Fibroblast of skin of right biceps (primary cell): Measurements from ENCODE around the gene ADCYAP1R1.

Source experiments
- DNase-seq: peaks from one replicate; pipeline ENCODE4 v3.0.0-alpha.2; 2013

The ADCYAP1R1 gene

GRCh38 chr7:31092606-31093005, 40.5 kb downstream of the ADCYAP1R1 start:
- DNase-seq: no peak

GRCh38 chr7:31093282-31093681, 41.2 kb downstream of the ADCYAP1R1 start:
- DNase-seq: no peak

DNA sequence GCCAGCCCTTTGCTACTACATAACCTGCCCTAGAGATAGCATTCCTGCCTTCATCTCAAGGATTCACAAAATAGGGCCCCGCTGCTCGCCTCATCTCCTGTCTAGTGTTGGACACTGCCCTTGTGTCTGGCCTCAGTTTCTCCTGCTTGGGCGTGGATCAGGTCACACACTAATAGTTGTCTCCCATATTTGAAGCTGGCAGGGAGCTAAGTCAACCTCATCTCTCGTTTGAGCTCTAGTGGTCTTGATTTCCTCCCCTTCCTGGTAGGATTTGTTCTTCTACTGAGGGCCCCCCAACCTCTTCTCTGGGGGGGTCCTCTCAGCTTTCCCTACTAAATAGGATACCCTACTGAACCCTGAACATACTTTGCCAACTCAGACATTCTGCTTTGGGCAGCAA, 42.2 kb downstream of the ADCYAP1R1 start:
- no peak for DNase-seq

DNA sequence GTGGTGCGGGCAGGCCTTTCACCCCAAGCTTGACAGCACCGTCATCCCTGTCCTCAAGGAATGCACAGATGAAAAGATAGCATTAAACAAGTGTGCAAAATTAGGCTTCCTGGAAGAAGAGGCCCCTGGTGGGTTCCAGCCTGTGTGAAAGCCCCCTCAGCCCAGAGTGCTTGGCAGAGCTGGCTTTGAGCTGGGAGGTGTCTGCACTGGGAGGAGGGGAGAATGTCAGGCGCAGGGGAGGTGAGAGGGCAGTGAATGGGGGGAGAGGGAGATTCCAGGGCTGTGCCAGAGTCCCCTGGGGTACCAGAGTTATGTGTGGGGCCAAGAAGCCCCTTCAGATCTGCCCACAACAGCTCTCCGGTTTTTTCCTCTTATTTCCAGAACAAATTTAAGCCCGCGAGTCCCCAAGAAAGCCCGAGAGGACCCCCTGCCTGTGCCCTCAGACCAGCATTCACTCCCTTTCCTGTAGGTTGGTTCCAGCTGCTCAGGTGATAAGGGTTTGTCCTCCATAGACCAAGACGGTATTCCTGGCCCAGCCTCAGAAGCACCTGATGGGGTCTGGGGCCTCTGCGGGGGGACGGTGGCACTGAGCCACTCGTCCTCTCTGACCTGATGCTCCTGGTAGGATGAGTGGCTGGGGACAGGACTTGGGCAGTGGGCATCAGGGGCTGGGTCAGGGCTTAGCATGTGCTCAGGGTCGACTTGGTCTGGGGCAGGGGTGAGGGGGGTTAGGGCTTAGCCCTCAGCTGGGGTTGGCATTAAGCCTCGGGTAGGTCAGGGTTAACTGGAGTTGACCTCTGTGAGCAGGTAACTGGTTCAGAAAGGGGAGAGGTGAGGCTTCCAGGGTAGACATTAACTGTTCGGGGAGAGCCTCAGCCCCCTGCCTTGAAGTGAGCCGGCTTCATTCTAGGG, 43.4 kb downstream of the ADCYAP1R1 start:
- DNase-seq: no peak

GRCh38 chr7:31096198-31096876, 44.2 kb downstream of the ADCYAP1R1 start:
- no peak for DNase-seq

DNA sequence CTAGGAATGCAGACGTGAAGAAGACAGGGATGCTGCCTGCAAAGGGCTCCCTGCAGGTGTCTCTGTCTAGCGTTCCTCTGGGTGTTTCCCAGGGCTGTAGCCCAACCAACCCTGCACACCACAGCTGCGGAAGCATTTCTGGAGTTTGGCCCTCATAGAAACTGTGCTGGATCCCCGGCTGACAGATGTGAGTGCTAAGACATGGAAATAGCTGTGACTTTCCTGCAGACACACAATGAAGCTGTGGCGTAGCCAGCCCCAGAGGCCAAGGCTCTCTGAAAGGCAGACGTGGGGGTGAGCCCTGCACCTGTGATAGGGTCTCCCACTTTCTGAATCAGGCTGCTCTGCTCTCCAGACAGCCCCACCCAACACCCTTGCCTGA, 44.8 kb downstream of the ADCYAP1R1 start:
- no peak for DNase-seq

- no peak for DNase-seq
Measured at GRCh38 chr7:31098642-31099360, 46.7 kb downstream of the ADCYAP1R1 start.

DNA sequence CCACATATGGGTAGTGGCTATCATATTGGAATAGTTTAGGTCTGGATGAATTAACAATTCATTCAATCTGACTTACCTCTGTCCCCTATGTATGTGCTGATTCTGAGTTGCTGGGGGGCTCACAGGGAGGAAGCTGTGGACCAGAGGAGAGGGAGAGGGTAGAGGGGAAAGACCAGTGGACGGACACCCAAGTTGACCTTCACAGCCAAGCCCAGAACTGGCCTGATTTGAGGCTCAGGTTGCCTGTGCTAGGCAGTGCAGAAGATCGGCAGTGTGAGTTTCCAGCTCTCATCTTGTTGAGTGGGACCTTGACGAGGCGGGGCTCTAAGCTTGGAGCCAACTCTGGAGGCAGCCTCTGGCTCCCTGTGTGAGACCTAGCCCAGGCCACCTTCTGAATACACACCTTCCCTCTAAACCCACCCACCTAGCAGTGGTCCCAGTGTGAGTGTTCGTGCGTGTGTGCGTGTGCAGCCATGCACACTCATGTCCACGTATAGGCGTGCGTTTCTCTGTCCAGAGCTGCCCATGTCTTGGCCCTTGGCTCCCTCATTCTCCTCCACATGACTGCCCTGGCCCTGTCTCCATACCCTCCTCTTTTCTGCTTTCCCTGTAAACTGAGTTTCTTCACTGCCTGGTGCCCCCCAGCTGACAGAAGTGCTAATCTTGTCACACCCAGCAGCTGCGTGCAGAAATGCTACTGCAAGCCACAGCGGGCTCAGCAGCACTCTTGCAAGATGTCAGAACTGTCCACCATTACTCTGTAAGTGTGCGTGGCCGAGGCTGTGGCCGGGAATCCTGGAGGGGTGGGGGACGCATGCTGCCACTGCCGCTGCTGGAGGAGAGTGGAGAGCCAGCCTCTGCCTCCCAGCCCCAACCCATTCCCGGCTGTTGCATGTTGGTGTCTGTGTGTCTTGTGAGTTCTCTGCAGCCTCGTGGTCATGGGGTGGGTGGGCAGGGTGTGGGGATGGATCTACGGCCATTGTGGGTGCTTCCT, 47.6 kb downstream of the ADCYAP1R1 start:
- no peak for DNase-seq

- peak; percentile 82 for DNase-seq
Measured at GRCh38 chr7:31100445-31100844, 48.3 kb downstream of the ADCYAP1R1 start.

DNA sequence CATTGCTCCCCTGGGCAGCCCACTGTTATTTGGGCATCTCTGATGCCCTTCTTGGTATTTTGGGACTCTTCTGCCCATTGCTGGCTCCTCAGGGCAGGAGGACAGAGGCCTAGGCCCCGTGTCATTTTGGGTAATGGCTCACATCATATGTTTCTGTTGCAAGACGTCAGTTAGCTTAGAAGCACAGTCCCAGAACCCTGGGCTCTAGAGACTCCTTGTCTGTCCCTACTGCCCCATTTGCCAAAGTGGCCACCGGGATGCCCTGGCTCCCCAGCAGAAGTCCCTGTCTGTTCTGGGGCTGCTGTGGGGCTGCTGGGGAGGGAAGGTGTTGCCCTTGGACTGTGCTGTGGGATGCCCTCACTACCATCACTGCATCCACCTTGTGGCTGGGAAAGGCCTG, 48.8 kb downstream of the ADCYAP1R1 start:
- DNase-seq: no peak

- no peak for DNase-seq
Measured at GRCh38 chr7:31101544-31101943, 49.4 kb downstream of the ADCYAP1R1 start.

DNA sequence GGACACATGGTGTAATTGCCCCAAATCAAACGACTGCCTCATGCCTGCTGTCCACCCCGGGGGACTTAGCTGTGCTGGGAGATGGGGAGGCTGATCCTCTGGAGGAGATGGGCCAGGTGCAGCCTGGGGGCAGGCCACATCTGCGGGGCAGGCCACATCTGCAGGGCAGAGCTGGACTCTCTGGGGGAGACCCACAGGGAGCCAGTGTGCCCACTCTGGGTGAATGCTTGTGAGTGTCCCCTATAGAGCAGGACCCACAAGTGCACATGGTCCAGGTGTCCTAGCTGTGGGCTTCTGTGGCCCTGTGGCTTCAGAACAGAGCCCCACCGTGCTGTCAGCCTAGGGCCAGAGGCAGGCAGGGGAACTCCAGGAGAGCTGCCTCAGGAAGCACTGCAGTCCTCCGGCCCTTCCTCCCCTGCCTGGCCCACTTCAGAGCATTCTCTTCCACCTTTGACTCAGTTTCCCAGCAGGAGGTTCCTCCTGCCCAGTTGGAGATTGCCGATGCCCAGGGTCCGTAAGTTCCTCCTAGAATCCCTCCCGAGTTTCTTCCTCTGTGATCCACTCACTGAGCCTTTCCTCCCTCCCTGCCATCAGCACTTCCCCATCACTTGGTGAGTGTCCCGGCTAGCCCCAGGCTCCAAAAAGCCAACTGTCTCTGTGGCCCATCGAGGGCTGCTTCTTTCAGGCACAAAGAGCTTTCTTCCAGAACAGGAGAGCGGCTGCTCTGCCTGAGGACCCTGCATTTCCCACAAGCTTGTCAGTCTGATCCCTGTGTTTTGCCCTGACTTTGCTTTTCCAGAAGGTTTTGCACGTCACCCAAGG, 50.3 kb downstream of the ADCYAP1R1 start:
- no peak for DNase-seq

- no peak for DNase-seq
Measured at GRCh38 chr7:31102973-31103850, 51.1 kb downstream of the ADCYAP1R1 start.

DNA sequence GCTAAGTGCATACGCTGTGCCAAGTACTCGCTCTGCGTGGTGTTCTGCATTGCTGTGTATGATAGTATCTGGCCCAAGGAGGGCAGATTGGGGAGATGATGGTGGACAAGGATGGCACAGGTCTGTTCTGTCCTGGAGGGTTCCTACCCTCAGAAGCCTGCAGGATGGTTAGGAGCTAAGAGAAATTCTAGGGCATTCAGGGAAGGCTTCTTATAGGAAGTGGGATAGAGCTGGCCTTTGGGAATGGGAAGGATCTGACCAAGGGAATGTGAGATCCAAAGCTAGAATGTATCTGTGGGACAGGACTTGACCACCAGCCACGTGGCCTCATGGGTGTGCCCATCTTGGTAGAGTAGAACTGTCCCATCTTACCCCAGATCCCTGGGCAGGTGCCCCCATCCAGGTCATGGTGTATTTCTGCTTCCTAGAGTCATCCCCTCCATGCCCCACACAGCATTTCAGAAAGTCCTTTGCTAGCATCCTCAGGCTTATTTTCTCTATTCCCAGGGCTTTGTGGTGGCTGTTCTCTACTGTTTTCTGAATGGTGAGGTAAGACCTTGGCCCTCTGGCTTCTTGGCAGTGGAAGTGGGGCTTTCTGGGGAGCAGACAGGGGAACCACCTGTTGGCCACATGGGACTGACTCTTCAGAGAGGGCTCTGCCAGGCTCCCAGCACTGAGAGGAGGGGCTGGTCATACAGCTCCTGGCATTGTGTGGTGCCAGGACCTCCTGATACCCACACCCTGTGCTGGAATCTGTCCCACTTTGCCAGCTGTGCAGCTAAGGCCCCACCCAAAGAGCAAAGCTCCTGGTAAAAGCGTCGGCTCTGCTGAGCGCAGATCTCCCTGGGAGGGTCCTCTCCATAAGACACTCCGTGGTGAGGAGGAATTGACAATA, 52.5 kb downstream of the ADCYAP1R1 start:
- no peak for DNase-seq

DNA sequence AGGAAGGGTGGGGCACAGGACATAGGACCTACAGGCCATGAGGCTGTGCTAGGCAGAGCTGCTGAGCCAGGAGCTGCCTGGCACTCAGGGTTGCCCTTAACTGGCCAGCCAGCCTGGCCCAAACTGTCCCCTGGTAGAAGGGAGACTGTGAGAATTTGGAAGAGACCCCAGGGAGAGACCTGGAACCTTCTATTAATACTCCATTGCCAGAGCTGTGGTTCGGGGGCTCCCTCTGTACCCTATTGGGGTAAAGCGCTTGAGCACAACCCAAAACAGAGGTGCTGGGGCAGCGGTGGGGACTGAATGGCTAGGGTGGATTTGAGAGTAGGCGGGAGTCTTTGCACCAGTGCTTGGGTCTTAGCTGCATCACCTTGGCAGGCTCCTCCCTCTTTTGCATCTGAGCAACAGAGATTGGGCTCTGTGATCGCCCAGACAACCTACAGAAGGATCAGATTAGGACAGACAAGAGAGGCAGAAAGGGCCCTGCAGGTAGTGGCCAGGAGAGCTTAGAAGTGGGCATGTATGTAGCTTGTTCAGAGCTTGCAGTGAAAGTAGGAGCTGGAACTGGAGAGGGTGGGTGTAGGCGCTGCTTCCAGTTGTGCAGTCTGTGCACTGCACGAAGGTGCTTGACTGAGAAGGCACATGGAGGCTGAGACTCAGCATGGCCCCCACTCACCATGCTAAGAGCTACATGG, 53.3 kb downstream of the ADCYAP1R1 start:
- no peak for DNase-seq

DNA sequence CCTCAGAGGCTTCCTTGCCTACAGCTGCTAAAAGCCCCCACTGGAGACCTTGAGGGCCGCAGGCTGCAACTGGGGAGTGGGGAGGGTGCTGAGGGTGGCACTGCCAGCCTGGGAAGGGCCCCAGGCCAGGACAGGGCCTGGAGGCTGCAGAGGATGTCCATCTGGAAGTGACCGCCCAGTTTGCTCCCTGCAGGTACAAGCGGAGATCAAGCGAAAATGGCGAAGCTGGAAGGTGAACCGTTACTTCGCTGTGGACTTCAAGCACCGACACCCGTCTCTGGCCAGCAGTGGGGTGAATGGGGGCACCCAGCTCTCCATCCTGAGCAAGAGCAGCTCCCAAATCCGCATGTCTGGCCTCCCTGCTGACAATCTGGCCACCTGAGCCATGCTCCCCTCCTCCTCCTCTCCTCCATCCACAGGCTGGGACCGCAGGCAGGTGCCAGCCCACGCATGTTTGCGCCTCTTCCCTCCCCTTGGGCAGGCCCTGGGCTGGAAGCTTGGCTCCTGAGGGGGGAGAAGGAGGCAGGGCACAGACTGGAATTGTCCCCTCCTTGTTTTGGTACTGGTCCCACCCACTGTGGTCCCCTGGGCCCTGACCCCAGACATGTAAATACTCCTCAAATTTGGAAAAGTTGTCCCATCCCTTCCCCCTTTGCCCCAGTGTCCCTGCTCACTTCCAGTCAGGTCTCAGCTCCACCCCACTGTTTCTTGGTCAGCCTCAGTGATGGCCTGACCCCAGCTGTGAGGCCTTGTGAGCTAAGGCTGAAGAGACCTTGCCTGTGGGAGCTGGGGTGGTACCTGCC, 54.4 kb downstream of the ADCYAP1R1 start:
- no peak for DNase-seq
